ENCODE results near the gene CYP3A5.

GRCh38 chr7:99694912-99695304 is 15.1 kb upstream of the CYP3A5 start:
- TF ChIP-seq, protein P1, sequence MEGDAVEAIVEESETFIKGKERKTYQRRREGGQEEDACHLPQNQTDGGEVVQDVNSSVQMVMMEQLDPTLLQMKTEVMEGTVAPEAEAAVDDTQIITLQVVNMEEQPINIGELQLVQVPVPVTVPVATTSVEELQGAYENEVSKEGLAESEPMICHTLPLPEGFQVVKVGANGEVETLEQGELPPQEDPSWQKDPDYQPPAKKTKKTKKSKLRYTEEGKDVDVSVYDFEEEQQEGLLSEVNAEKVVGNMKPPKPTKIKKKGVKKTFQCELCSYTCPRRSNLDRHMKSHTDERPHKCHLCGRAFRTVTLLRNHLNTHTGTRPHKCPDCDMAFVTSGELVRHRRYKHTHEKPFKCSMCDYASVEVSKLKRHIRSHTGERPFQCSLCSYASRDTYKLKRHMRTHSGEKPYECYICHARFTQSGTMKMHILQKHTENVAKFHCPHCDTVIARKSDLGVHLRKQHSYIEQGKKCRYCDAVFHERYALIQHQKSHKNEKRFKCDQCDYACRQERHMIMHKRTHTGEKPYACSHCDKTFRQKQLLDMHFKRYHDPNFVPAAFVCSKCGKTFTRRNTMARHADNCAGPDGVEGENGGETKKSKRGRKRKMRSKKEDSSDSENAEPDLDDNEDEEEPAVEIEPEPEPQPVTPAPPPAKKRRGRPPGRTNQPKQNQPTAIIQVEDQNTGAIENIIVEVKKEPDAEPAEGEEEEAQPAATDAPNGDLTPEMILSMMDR (IDR thresholded peaks at IDR 0.05; ENCODE audit: borderline replicate concordance, extremely low read depth, low read length, poor library complexity, severe bottlenecking): no peak
- no peak for TF ChIP-seq EZH2 (IDR thresholded peaks at IDR 0.05; ENCODE audit: borderline replicate concordance, low read depth, low read length, severe bottlenecking)
